Left ventricle myocardium inferior (tissue), 1 donor: Measurements from ENCODE around the gene MCTP2. TPM values are rescaled to one million over a fixed set of nuclear protein-coding genes. Genes with fewer than 3 reads are reported as not detected.

Experiments used
- DNase-seq: peaks from one replicate; pipeline ENCODE4 v3.0.0-alpha.2; 2020
- H3K27ac ChIP-seq: fragments of 200-600 bp; replicated peaks from 2 replicates; pipeline ENCODE4 v1.8.0; 2021
- H3K27me3 ChIP-seq: fragments of 200-600 bp; 2 replicates; pipeline ENCODE4 v1.8.0; 2021; ENCODE audit warnings: low read depth
- H3K36me3 ChIP-seq: fragments of 200-600 bp; 2 replicates; pipeline ENCODE4 v1.8.0; 2021
- H3K4me1 ChIP-seq: fragments of 200-600 bp; 2 replicates; pipeline ENCODE4 v1.8.0; 2021
- H3K4me3 ChIP-seq: fragments of 200-600 bp; 2 replicates; pipeline ENCODE4 v1.8.0; 2021; ENCODE audit warnings: mild to moderate bottlenecking, moderate library complexity
- H3K9me3 ChIP-seq: fragments of 200-600 bp; replicated peaks from 2 replicates; pipeline ENCODE4 v1.8.0; 2021
- CTCF ChIP-seq: fragments of 200-600 bp; IDR thresholded peaks from 2 replicates; pipeline ENCODE4 v1.8.0; 2021; ENCODE audit warnings: antibody characterized with exemption, mild to moderate bottlenecking, borderline replicate concordance
- intact Hi-C: fragments of 100-400 bp; cut with micrococcal nuclease; formaldehyde crosslinking; loops from one replicate; pipeline ENCODE4 v1.11.0; 2022
- total RNA-seq: library from RNA; stranded (reverse); fragmentation: NEBNext Ultra II Directional; extraction: Animal tissue kit (Norgen Biotek cat#: 25700); gene quantifications from one replicate; pipeline ENCODE4 v1.2.1, GENCODE V29; 2021
- donor health status: DM: no; HTN: yes; CAD: no; lungs with severe emphysema.

MCTP2 gene
- total RNA-seq, 1 donor from 2014 or later, result 1.0 TPM

DNA sequence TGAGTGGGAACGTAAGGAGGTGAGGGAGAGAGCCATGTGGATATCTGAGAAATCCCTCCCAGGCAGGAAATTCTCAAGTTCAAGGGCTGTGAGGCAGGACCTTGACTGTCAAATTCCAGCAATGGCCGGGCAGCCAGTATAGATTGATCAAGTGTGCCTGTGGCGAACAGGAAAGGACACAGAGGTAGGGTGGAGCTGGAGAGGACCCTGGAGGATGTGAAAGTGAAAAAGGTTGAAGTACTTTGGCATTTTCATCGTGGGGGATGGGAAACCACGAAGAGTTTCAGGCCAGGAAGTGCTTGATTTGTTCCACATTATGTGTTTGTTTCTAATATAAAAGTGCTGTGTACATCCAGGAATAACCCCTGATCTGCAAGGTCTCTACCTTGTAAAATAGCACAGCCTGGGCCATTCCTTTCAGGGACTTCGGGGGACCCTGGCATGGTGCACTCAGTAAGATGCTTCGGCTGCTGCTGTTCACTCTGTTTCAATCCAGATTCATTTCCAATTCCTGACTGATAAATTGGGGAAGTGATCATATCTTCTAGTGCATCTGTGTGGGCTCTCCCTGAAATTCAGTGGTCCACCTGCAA is 156.6 kb downstream of the MCTP2 start:
- no peaks in the 10 kb centered on the region for H3K9me3 ChIP-seq
- peaks cover 15% of the 10 kb centered on the region for H3K27me3 ChIP-seq
- DNase-seq, result no peak
- no peaks in the 10 kb centered on the region for H3K36me3 ChIP-seq
- intact Hi-C loops, result no loop called here
- no peak for TF ChIP-seq CTCF
- H3K4me3 ChIP-seq, result no peak overlapping the region
- no peak overlapping the region for H3K27ac ChIP-seq
- H3K4me1 ChIP-seq, result no peaks in the 10 kb centered on the region

DNA sequence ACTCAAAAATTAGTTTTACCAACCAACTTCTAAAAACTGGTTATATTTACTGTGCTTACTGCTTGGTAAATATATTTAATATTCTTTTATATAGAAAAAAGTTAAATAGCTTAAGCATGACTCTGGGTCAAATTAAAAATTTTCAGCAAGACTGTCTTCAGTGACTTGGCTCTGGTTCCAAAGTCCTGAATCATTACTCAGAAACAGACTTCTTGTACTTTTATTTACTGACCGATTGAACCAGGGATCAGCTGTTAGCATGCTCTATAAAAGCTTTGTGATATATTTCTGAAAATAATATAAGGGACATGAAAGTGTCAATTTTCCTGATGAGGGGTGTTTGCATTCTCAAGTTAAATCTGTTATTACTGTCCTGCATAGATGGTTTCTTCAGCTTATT is 164.3 kb downstream of the MCTP2 start:
- no peak overlapping the region for H3K27ac ChIP-seq
- no peak for TF ChIP-seq CTCF
- DNase-seq, result no peak
- peaks cover 15% of the 10 kb centered on the region for H3K27me3 ChIP-seq
- H3K4me3 ChIP-seq, result no peak overlapping the region
- intact Hi-C loops, result no loop called here
- H3K4me1 ChIP-seq, result peaks cover 5% of the 10 kb centered on the region
- no peaks in the 10 kb centered on the region for H3K9me3 ChIP-seq
- H3K36me3 ChIP-seq, result no peaks in the 10 kb centered on the region

GRCh38 chr15:94397337-94397736 is 166.0 kb downstream of the MCTP2 start:
- H3K36me3 ChIP-seq, result no peaks in the 10 kb centered on the region
- intact Hi-C loops, result no loop called here
- H3K4me3 ChIP-seq, result no peak overlapping the region
- no peak for DNase-seq
- peaks cover 8% of the 10 kb centered on the region for H3K4me1 ChIP-seq
- H3K27me3 ChIP-seq, result peaks cover 4% of the 10 kb centered on the region
- TF ChIP-seq CTCF, result no peak
- no peak overlapping the region for H3K27ac ChIP-seq
- no peaks in the 10 kb centered on the region for H3K9me3 ChIP-seq

DNA sequence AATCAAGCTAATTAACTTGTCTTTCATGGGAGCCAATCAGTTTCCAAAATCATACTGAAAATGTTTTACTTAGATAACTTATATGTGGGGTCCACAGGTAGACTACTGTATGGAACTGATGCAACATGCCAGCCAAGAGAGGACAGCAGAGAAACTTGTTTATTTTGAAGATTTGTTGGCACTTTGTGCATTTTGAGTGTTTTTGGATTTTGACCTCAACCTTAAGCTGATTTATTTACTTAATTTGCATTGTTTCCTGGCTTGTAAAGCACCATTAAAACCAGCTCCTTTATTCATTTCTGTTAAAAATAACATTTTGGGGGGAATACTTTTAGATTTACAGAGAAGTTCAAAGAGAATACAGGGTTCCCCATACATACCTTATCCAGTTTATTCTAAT is 166.6 kb downstream of the MCTP2 start:
- no peak for TF ChIP-seq CTCF
- no peaks in the 10 kb centered on the region for H3K9me3 ChIP-seq
- peaks cover 11% of the 10 kb centered on the region for H3K4me1 ChIP-seq
- intact Hi-C loops, result no loop called here
- no peaks in the 10 kb centered on the region for H3K36me3 ChIP-seq
- H3K4me3 ChIP-seq, result no peak overlapping the region
- DNase-seq, result no peak
- H3K27ac ChIP-seq, result peak overlapping the region; percentile 9
- H3K27me3 ChIP-seq, result no peaks in the 10 kb centered on the region

DNA sequence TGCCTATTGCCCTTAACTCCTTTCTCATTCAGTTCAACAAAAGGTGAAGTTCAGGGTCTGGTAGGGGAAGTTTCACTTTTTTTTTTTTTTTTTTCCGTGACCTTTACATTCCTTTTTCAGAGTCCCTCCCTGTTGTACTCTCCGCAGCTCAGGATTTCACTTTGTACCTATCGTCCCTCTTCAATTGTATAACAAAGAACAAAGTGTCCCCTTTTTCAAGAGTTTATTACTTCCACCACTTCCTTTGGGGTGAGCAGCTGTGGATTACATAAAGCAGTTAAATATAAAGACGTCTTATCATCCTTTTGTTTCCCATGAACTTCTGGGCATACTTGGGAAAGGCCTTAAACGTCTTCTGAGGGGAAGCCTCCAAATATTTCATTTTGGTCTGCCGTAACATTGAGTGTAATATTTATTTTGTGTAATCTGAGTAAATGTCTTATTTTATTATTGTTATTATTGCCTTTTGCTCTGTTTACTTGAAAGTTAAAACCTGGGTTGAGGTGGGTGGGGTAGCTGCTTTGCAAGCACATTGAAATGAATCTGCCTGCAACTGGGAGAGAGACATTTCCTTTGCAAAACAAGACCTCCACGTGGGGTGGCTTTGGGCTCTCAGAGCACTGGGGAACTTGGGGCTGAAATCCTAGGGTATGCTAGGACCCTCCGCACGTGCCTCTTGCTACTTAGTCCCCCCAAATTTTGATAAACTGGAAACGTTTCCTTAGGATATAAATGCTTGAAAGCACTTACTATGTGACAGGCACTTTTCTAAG is 169.4 kb downstream of the MCTP2 start:
- peaks cover 12% of the 10 kb centered on the region for H3K4me1 ChIP-seq
- no peaks in the 10 kb centered on the region for H3K27me3 ChIP-seq
- TF ChIP-seq CTCF, result no peak
- H3K9me3 ChIP-seq, result no peaks in the 10 kb centered on the region
- intact Hi-C loops, result no loop called here
- no peaks in the 10 kb centered on the region for H3K36me3 ChIP-seq
- H3K4me3 ChIP-seq, result no peak overlapping the region
- DNase-seq, result no peak
- H3K27ac ChIP-seq, result peak overlapping the region; percentile 53
